NT2/D1 (cell line): ENCODE data around the gene INO80D.

ENCODE experiments used
- SUZ12 ChIP-seq: IDR thresholded peaks from 2 replicates; pipeline ENCODE4 v1.6.1; 2011; ENCODE audit not compliant: insufficient read length, insufficient read depth; ENCODE audit errors: extremely low read depth
- ZNF274 ChIP-seq: IDR thresholded peaks from 2 replicates; pipeline ENCODE4 v1.6.1; 2011; ENCODE audit warnings: mild to moderate bottlenecking, low read depth, low read length

DNA sequence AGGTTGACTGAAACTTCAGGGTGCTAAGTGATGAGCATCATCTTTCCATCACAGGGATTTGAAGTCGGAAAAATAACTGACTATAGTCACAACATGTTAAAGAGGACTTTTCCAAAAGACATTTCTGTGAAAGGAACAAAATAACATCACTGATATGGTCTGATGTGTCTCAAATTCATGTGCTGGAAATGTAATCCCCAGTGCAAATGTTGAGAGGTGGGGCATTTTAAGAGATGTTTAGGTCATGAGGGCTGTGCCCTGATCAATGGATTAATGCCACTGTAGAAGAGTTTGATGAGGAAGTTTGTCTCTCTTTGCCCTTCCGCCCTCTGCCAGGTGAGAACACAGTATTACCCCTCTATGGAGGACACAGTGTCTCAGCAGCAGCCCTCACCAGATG, 95.9 kb downstream of the INO80D start:
- TF ChIP-seq ZNF274: no peak
- TF ChIP-seq SUZ12: no peak
